Measurements from ENCODE around the gene IFI44. TPM values are rescaled to one million over a fixed set of nuclear protein-coding genes. Genes with fewer than 3 reads are reported as not detected.

IFI44 gene
- total and polyA plus RNA-seq, 2 donors (not counting 3 experiments of a cell fraction or from before 2014, with no cell fraction given), result 11.8 to 12.3 TPM

GRCh38 chr1:78690516-78690915, 40.9 kb downstream of the IFI44 start:
- CTCF ChIA-PET, result interaction anchor here (1.0 kb wide), 1 partner anchor 149 kb away, joined by 3 read pairs; no protein-coding TSS in a partner anchor
- dilution Hi-C loops (cut with MboI; ENCODE audit: extremely low pct_ligation_motif_present, low sequenced_read_pairs) (no loop called here), intact Hi-C loops (cut with micrococcal nuclease) (no loop called here)
- Histone ChIP-seq H3K4me1 (ENCODE audit: control insufficient read depth, extremely low read depth, insufficient read depth, low read length) (peaks cover 2% of the 10 kb centered on the region), H3K27ac (ENCODE audit: insufficient read depth, low read depth, low read length) (no peak overlapping the region), H4K20me1 (replicated peaks; ENCODE audit: control insufficient read depth, extremely low read depth, insufficient read depth, low read length) (no peaks in the 10 kb centered on the region), H3K9me1 (replicated peaks; ENCODE audit: control insufficient read depth, extremely low read depth, insufficient read depth, low read length) (no peaks in the 10 kb centered on the region), H3K36me3 (ENCODE audit: control insufficient read depth in 2 of 2, extremely low read depth in 1 of 2, insufficient read depth in 2 of 2, low read length in 2 of 2) (no peaks in the 10 kb centered on the region), H3K27me3 (ENCODE audit: control insufficient read depth in 2 of 2, insufficient read depth in 2 of 2, low read length in 2 of 2) (no peaks in the 10 kb centered on the region), H3K4me3 (replicated peaks in 1 of 3; ENCODE audit: insufficient read depth in 1 of 3, low read depth in 1 of 3, low read length in 3 of 3) (no peak overlapping the region), H3K9me3 (replicated peaks; ENCODE audit: control insufficient read depth, insufficient read depth, low read length) (no peaks in the 10 kb centered on the region), H2AFZ (ENCODE audit: low read depth, low read length) (no peak overlapping the region), H3K79me2 (ENCODE audit: control insufficient read depth, insufficient read depth, low read length) (no peaks in the 10 kb centered on the region), H3K9ac (replicated peaks; ENCODE audit: extremely low read depth, insufficient read depth, low read length) (no peak overlapping the region), H3K4me2 (ENCODE audit: insufficient read depth, low read length) (no peak overlapping the region)
- FAIRE-seq (no peak), DNase-seq (ENCODE audit: low read depth, low spot score) (no peak)
- POLR2A ChIA-PET, result interaction anchor here (0.6 kb wide), 1 partner anchor 218 kb away, joined by 4 read pairs; no protein-coding TSS in a partner anchor
- TF ChIP-seq POLR2AphosphoS5 (IDR thresholded peaks at IDR 0.05; ENCODE audit: insufficient read depth, low read depth, low read length) (no peak), MAX (IDR thresholded peaks at IDR 0.05; ENCODE audit: insufficient read depth, insufficient read length) (no peak), EZH2 (IDR thresholded peaks at IDR 0.05; ENCODE audit: borderline replicate concordance, low read depth, low read length, severe bottlenecking) (no peak), POLR2A (IDR thresholded peaks at IDR 0.05; ENCODE audit: low read depth, low read length) (no peak), FOS (IDR thresholded peaks at IDR 0.05; ENCODE audit: borderline replicate concordance, insufficient read depth, low read length) (no peak), JUN (IDR thresholded peaks at IDR 0.05; ENCODE audit: borderline replicate concordance, insufficient read depth, insufficient read length, low read depth) (no peak), GATA2 (IDR thresholded peaks at IDR 0.05; ENCODE audit: insufficient read depth, insufficient read length, low read depth, low read length) (no peak), CTCF (IDR thresholded peaks at IDR 0.05; ENCODE audit: extremely low read depth in 1 of 2, insufficient read depth in 1 of 2, low read depth in 1 of 2, low read length in 2 of 2) (no peak), MYC (IDR thresholded peaks at IDR 0.05; ENCODE audit: low read depth, low read length) (no peak)
- no TSS peak for BruUV-seq (replicated peaks)

Data from endothelial cell of umbilical vein (primary cell).